Endothelial cell of umbilical vein (primary cell): ENCODE measurements around the gene CHID1.

ENCODE experiments used
- EZH2 ChIP-seq: IDR thresholded peaks from 2 replicates; pipeline ENCODE4 v1.6.1; 2012; ENCODE audit warnings: borderline replicate concordance, low read depth, mild to moderate bottlenecking, moderate library complexity, low read length, inconsistent platforms; ENCODE audit not compliant: severe bottlenecking
- GATA2 ChIP-seq: IDR thresholded peaks from 2 replicates; pipeline ENCODE4 v1.7.0; 2011; ENCODE audit warnings: low read depth, mild to moderate bottlenecking, moderate library complexity, mixed read lengths, low read length; ENCODE audit not compliant: insufficient read length, insufficient read depth
- JUN ChIP-seq: IDR thresholded peaks from 2 replicates; pipeline ENCODE4 v1.6.1; 2011; ENCODE audit warnings: borderline replicate concordance, low read depth; ENCODE audit not compliant: insufficient read length, insufficient read depth
- POLR2A ChIP-seq: IDR thresholded peaks from 2 replicates; pipeline ENCODE4 v1.6.1; 2012; ENCODE audit warnings: low read depth, mild to moderate bottlenecking, control low read depth, low read length
- POLR2AphosphoS5 ChIP-seq: IDR thresholded peaks from 2 replicates; pipeline ENCODE4 v1.6.1; 2012; ENCODE audit warnings: low read depth, mild to moderate bottlenecking, control low read depth, low read length, moderate library complexity; ENCODE audit not compliant: insufficient read depth
- TF ChIP-seq, protein P1 (sequence below), 2 donors: IDR thresholded peaks; 1 replicate in 1 of 2; 2 replicates in 1 of 2; pipeline ENCODE4 v1.5.1; 2011; ENCODE audit warnings: low read length in 2 of 2, mild to moderate bottlenecking in 2 of 2, moderate library complexity in 2 of 2, control low read depth in 1 of 2, inconsistent platforms in 1 of 2, low read depth in 1 of 2; ENCODE audit not compliant: insufficient read depth in 1 of 2; ENCODE audit errors: extremely low read depth in 1 of 2
- TF ChIP-seq, protein P2 (sequence below): IDR thresholded peaks from 2 replicates; pipeline ENCODE4 v1.6.1; 2011; ENCODE audit not compliant: insufficient read depth, insufficient read length

GRCh38 chr11:829176-829846, 81.3 kb downstream of the CHID1 start:
- TF ChIP-seq, protein P1, sequence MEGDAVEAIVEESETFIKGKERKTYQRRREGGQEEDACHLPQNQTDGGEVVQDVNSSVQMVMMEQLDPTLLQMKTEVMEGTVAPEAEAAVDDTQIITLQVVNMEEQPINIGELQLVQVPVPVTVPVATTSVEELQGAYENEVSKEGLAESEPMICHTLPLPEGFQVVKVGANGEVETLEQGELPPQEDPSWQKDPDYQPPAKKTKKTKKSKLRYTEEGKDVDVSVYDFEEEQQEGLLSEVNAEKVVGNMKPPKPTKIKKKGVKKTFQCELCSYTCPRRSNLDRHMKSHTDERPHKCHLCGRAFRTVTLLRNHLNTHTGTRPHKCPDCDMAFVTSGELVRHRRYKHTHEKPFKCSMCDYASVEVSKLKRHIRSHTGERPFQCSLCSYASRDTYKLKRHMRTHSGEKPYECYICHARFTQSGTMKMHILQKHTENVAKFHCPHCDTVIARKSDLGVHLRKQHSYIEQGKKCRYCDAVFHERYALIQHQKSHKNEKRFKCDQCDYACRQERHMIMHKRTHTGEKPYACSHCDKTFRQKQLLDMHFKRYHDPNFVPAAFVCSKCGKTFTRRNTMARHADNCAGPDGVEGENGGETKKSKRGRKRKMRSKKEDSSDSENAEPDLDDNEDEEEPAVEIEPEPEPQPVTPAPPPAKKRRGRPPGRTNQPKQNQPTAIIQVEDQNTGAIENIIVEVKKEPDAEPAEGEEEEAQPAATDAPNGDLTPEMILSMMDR (IDR thresholded peaks at IDR 0.05; ENCODE audit: extremely low read depth in 1 of 2, insufficient read depth in 1 of 2, low read depth in 1 of 2, low read length in 2 of 2): no peak
- no peak for TF ChIP-seq EZH2
- no peak for TF ChIP-seq POLR2AphosphoS5
- TF ChIP-seq, protein P2, sequence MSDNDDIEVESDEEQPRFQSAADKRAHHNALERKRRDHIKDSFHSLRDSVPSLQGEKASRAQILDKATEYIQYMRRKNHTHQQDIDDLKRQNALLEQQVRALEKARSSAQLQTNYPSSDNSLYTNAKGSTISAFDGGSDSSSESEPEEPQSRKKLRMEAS: no peak
- TF ChIP-seq GATA2: no peak
- TF ChIP-seq POLR2A: no peak
- no peak for TF ChIP-seq JUN
